ENCODE measurements around the gene DNAJC11.

The DNAJC11 gene

DNA sequence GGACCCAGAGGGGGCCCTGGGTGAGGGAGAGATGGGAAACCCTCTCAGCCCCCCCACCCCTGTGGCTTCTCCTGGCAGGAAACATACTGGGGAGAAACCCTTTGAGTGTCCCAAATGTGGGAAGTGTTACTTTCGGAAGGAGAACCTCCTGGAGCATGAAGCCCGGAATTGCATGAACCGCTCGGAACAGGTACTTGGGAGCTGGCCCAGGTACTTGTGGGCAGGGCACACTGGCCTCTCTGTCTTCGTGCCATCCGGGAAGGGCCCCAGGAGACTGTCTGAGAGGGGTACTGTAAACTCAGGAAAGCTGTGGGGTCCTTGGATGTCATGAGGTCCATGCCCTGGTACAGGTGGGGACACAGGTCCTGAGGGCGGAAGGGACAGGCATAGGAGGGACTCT lies 115.8 kb downstream of the DNAJC11 start:
- DNase-seq (ENCODE audit: low read depth in 2 of 2, low spot score in 1 of 2), result no peak

DNA sequence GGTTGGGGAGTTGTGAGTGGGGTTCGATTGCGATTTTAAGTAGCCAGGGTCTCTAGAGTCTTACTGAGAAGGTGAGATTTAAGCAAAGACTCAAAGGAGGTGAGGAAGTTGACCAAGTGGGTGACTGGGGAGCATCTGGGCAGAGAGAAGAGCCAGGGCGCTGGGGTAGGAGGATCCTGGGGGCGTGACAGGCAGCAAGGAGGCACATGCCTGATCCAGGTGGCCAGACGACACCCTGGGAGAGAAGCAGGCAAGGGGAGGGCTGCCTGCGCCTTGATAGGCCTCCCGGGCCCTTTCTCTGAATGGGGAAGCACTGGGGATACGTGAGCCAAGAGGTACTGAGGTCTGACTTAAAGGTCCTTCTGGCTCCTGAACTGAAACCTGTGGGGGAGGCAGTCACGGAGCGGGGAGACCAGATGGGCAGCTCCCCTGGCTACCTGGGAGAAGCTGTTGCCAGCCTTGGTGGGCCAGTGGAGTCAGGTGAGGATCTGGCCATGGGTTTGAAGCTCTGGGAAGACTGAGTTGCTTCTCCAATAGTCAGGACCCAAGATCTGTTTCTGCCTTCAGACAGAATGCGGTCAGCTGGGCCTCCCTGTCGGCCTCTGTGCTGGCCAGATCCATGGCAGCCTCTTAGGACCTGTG lies 116.4 kb downstream of the DNAJC11 start:
- no peak for DNase-seq (ENCODE audit: low read depth in 2 of 2, low spot score in 1 of 2)
